CD4-positive, alpha-beta T cell treated with Interleukin-15 for 1 hour (primary cell): ENCODE measurements around the gene LPIN1.
"Not testable (repeated sequence)": the region's sequence is repeated elsewhere in the genome, so short reads cannot be mapped to it uniquely, and the experiment has no call there.

ENCODE experiments used
- DNase-seq: peaks from one replicate; pipeline ENCODE4 v3.0.0-alpha.2; 2020

The LPIN1 gene

DNA sequence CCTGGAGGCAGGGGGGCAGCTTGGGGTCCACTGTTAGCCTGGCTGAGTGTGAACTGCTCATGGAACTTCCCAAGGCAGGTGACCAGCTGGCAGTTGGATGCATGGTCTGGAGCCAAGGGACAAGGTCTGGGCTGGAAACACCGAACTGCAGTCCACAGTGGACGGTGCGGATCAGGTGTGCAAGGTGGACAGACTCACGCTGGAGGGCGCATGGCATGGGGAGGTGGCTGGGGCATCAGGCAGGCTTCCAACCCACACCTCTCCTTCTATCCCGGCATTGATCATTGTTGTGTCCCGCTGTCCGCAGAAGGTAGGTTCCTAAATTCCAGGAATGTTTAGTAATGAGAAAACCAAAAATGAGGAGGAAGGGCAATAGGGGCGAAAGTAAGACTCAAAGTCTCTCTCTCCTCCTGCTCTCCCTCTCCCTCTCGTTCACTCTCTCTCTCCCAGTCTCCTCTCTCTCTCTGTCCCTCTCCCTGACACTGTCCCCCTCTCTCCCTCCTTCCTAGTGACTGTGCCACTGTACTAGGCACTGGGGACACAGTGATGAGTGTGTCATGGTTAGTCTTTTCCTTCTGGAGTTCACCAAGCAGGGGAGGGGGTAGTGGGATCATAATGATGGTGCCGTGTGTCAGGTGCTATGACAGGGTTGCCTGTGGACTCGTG lies 30.3 kb upstream of the LPIN1 start:
- no peak for DNase-seq

DNA sequence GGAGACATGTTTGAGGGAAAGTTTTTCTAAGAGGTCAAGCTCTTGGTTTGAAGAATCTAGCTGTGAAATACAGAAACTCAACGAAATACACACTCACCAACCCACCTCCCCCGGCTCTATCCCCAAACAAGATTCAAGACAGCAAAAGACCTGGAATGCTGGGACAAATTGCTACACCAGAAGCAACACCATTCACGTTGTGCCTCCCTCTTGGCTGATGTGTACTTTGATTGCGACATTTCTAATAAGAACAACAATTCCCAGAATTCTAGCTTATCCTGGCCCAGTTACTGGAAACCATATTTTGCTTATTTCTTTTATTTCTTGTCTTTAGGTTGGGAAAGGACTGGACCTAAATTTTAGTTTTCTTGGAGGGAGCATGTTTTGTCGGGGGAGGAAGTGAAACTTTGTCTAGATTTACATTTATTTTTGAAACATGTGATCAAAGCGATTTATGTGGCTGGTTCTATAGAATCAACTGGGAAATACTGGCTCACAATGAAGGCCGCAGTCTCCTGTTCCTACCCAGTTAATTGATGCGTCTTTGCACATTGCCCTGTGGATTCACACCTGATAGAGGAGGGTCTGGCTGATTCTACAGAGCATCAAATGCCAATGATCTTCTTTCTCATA lies 29.6 kb upstream of the LPIN1 start:
- DNase-seq: no peak

DNA sequence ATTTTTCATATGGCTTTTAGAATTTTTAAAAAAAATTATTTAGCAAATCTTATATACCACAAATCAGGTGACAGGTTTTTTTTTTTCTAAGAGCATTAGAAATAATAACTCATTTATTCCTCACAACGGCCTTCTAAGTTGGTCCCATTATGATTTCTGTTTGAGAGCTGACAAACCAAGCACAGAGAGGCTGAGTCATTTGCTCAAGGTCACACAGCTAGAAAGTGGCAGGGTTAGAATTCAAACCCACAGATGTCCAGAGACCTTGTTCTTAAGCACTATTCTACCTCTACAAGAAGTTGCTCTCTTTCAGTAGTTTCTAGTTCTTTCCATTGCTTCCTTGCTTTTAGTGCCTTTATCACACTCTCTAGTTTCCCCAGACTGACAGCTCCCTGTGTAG lies 28.8 kb upstream of the LPIN1 start:
- no peak for DNase-seq

DNA sequence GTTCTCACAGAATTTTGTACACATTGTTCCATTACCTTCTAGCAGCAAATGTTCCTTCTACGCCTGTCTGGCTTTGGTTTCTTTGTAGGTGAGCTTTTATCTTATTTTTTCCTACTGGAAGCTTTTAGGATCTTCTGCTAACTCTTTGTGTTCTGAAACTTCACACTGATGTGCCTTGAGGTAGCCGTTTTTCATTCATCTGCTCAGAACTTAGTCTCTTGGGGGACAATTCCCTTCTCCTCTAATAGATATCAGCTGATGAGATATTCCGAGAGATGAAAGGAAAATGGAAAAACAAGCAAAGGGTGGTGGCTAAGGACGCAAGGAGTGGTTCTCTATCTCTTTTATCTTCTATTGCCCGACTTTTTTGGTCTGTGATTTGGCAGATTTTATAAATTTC lies 27.8 kb upstream of the LPIN1 start:
- no peak for DNase-seq

DNA sequence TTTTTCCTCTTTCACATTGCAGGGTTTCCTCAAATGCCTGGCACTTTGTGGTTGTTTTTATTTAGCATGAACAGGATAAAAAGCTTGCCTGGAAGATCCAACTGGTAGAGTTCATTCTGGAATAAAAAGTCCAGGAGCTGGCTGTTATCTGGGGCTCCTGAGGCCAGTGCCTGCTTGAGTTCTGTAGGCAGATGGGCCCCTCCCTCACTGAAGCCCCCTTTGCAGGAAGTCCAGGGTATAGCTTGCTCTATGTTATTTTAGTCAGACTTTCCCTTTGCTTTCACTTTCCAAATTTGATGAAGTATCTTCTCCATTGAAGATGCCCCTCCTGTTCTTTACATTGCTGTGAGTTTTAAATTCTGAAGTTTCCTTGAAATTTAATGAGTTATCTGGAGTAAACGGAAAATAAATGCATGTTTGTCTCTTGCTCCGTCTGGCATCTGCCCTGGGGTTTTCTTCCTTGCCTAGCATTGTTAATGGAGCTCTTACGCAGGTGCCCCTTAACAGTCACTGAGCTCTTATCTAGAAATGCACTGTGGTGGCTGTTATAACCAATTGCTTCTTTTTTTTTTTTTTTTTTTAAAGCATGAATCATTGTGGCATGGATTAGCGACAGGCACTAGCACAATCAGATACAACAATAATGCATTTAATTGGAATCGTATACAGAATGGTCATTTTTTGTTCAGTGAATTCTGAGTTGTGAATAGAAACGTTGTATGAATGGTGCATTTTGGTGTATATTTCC lies 27.0 kb upstream of the LPIN1 start:
- no peak for DNase-seq

DNA sequence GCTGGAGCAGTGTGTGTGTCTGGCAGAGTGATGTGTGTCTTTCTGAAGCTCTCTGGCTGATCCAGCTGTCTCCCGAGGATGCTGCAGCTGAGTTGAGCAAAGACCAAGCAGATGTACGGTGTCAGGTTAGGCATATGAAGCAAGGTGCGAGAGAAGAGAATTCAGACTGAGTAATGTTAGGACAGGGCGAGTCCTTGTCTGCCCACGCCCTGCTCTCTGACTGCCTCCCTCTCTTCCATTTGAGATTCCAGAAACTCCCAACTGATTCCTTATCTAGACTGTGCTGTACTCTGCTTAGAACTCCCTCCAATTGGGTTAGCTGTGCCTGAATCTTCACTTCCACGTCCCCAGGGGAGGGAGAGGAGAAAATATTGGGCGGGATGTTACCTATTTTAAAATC lies 25.7 kb upstream of the LPIN1 start:
- no peak for DNase-seq

DNA sequence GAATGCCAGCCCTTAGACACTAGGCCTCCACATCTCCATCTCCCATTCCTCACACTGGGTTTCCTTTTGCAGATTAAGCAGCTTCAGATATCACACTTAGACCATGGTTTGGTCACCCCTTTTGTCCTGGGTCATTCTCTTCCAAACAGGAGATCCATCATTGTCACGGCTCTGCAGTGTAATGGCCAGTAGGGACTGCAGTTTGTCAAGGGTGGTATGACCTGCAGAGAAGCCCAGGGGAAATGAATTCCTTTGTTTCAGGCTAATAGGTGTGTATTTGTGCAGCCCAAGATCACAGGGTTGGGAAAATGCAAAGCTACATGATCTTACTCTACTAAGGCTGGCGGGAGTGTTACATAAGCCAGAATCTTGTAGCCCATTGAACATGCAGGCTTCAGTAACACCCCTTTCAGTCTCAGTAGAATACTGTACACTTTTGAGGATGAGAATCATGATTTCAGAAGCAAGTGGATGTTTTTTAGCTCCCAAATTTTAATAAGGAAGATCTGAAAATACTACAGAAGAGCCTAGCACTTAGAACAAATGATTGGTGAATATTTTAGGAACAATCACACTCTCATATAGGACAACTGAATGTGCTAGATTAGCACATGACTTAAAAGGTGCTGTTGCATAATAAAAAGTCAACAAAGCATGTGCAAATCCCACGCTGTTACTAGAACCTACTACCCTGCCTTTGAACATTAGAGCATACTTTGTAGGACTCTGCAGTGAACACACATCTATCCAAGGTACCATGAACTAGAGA lies 24.0 kb upstream of the LPIN1 start:
- no peak for DNase-seq

DNA sequence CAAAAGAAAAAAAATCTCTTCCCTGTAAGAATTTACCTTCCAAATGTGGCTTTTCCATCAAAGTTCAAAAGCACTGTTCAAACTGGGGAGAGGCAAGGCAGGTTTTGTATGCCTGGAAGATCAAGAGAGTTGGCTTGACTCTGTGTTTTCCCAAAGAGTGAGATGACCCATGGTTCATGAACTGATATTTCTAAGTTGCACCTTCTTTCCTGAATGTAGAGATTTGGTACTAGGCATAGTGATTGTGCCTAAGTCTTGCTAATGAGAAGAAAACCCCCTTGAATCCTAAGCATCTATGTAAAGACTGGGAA lies 23.4 kb upstream of the LPIN1 start:
- DNase-seq: no peak

DNA sequence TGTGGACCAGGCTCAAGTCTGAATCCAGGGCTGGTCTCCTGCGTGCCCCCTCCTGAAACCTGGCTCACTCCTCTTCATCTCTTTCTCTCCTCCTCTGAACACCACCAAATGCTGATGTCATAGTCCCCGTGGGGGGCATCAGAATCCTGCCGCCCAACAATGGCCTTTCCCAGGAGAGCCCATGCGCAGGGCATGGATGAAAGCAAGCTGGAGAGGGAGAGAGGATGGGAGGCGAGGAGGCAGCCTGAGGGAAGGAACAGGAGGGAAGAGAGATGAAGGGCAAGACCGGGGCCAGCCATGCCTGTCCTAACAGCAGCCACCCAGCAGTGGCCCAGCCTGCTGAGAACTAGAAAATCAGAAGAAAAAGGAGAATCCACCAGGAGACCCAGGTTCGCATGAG lies 22.3 kb upstream of the LPIN1 start:
- DNase-seq: no peak

DNA sequence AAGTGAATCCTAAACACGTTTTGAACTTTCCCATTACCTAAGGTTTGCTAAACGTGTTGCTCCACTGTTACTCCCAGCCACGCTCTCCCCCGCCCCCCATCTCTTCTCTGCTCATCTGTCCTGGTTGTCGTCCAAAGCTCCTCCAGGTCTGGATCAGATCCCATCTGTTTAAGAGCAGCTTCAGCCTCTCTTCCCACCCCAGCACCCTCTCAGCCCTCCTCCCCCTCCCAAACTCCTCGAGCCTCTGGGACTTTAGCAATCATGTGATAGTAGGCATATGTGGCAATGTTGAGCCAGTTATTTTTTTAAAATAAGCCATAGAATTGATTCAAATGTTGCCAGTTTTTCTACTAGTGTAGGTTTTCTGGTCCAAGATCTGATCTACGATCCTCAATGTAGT lies 20.0 kb upstream of the LPIN1 start:
- DNase-seq: no peak

DNA sequence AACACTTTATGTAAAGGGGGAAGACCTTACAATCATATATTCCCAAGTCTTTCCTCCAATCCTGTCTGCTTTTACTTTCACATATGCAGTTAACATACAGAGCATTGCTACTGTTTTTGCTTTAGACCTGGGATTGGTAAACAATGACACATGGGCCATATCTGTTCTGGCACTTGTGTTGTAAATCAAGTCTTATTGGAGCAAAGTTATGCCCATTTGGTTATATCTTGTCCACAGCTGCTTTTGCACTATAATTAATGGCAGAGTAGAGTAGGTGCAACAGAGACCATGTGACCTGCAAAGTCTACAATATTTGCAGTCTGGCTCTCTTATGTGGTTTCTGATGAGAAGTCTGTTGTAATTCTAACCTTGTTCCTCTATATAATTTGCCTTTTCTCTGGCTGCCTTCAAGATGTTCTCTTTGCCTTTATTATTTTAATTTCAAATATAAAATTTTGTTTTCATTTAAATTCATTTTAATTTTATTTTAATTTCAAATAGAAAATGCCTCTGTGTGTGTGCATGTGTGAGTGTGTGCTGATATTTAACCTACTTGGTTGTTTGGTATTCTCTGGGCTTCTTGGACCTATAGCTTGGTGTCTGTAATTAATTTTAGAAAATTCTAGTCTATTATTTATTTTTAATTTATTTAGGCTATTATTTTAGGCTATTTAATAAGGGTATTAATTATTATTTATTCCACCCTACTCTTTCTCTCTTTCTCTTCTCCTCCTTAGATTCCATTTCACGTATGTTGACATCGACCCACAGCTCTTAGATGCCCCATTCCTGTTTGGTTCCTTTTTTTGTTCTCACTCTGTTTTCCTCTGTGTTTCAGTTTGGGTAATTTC lies 16.8 kb upstream of the LPIN1 start:
- no peak for DNase-seq

DNA sequence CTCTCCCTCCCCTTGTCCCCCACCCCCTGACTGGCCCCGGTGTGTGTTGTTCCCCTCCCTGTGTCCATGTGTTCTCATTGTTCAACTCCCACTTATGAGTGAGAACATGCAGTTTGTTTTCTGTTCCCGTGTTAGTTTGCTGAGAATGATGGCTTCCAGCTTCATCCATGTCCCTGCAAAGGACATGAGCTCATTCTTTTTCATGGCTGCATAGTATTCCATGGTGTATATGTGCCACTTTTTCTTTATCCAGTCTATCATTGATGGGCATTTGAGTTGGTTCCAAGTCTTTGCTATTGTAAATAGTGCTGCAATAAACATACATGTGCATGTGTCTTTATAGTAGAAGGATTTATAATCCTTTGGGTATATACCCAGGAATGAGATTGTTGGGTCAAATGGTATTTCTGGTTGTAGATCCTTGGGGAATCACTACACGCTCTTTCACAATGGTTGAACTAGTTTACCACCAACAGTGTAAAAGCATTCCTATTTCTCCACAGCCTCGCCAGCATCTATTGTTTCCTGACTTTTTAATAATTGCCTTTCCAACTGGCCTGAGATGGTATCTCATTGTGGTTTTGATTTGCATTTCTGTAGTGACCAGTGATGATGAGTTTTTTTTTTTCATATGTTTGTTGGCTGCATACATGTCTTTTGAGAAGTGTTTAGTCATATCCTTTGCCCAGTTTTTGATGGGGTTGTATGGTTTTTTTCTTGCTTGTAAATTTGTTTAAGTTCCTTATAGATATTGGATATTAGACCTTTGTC lies 15.0 kb upstream of the LPIN1 start:
- DNase-seq: not testable (repeated sequence)

DNA sequence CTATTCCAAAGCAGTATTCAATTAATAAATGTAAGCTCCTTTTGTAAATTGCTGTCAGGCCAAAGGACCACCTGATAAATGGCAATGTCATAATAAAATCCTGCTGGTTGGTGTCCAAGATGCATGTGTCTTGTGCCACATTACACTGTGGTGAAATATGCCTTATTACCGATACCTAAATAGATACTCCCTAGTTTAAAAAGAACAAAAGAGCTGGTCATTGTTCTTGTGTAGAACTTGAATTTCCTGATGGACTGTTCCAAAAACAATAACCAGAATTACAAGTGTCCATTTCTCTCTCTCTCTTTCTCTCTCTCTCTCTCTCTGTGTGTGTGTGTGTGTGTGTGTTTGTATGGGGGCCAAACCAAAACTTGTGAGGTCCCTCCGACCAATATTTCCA lies 13.8 kb upstream of the LPIN1 start:
- no peak for DNase-seq

DNA sequence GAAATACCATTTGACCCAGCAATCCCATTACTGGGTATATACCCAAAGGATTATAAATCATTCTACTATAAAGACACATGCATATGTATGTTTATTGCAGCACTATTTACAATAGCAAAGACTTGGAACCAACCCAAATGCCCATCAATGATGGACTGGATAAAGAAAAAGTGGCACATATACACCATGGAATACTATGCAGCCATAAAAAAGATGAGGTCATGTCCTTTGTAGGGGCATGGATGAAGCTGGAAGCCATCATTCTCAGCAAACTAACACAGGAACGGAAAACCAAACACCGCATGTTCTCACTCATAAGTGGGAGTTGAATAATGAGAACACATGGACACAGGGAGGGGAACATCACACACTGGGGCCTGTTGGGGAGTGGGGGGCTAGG lies 8.6 kb upstream of the LPIN1 start:
- not testable (repeated sequence) for DNase-seq

DNA sequence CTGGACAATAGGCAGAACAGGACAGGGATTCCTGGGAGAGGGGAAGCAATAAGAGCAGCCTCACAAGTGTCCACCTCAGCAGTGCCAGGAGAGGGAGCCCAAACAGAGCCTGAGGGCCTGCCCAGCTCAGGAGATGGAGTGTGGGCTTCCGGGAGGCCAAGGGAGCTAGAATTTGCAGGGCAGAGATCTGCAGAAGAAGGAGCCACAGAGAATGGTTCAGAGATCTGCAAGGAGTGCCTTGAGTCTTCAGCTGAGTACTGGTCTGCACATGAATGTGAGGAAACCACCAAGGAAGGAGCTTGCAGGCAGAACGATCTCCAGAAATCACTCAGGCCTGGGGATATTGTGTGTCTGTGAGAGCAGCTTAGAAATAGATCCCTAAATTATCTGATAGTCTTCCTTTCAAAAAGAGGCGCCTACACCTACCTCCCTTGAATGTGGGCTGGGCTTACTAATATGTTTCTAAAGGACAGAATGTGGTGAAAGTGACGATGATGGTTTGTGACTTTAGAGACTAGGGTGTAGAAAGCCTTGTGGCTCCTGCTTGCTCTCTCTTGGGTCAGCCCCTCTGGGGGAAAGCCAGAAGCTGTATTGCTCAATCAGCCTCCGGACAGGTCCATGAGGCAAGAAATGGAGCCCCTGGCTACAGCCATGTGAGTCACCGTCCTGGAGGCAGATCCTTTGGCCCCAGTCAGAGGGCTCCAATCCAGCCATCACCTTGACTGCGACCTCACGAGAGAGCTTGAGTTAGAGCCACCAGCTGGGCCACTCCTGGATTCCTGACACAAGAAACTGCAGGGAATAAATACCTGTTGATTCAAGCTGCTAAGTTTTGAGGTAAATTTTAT lies 7.6 kb upstream of the LPIN1 start:
- DNase-seq: peak; percentile 44

DNA sequence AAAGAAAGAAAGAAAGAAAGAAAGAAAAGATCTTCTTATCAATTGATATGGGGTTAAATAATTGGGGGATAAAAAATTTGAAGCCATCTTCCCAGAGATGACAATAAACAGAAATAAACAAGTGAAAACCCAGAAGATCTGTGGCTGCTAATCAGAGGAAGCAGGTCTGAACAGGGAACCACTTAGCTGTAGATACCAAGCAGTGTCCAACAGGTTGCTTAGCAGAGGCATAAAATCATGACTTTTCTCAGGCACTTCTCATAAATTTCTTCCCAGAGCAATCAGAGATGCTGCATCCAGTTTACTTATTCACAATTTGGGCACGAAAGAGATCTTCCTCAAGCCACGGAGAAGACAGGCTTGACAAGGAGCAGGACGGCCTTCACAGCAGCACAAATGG lies 5.7 kb upstream of the LPIN1 start:
- DNase-seq: no peak

DNA sequence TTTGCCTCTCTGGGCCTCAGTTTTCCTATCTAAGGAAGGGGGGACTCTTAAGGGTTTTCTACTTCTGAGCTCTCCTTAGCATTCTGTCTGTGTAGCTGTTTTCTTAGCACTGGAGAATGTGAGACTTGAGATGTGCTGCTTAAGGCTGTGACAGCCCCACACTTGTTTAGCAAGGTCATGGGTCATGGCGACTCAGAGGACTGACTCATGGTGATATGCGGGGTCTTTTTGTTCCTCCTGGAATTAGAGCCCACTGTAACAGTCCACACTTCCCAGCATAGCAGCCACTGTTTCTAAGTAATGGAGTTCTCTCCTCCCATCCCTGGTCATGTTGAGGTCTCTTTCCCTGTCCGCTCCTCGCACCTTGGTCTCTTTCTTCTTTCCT lies 4.1 kb upstream of the LPIN1 start:
- no peak for DNase-seq

DNA sequence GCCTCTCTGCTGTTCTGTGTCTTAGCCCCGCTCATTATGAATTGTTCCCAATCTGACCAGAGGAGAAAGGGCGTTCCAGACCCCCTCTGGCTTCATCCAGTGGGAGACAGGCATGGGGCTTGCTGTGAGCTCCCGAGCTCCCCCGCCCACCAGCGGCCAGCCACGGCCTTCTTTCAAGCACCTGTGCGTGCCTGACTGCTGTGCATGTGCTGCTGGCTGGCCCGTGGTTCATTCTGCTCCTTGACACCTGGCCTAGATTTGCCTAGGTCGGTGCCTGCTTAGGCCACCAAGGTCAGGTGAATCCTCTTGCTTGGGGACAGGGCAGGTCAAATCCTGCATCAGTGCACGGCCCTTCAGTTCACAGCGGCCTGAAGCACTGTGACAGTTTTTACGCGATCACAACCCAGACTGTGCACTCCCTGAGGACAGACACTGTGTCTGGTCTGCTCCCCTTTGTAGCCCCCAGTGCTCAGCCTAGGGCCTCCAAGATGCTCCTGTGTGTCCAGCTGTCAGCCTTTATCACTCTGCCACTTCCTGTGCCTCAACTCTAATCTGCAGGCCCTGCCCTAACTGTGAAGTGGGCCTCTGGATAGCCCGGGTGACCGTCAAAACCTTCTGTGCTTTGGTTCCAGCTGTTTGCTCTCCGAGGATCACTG lies 3.6 kb upstream of the LPIN1 start:
- no peak for DNase-seq

DNA sequence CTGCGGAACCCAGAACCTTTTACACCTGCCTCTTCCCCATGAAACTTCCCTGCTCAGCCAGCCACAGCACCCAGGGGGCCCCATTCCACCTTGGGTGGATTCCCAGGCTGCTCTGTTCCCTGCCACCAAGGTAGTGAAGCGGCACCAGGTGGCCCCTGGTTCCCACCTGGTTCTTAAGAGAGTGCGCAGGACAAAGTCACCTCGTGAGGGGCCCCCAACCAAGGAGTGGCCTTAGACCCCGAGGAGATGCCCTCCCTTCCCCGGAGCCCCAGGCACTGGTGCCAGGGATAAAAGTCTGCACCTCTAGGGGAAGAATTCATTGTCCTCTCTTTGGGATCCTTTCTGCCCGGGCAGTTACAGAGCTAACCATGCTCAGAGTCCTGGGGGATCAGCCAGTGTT lies 3.1 kb upstream of the LPIN1 start:
- DNase-seq: no peak

DNA sequence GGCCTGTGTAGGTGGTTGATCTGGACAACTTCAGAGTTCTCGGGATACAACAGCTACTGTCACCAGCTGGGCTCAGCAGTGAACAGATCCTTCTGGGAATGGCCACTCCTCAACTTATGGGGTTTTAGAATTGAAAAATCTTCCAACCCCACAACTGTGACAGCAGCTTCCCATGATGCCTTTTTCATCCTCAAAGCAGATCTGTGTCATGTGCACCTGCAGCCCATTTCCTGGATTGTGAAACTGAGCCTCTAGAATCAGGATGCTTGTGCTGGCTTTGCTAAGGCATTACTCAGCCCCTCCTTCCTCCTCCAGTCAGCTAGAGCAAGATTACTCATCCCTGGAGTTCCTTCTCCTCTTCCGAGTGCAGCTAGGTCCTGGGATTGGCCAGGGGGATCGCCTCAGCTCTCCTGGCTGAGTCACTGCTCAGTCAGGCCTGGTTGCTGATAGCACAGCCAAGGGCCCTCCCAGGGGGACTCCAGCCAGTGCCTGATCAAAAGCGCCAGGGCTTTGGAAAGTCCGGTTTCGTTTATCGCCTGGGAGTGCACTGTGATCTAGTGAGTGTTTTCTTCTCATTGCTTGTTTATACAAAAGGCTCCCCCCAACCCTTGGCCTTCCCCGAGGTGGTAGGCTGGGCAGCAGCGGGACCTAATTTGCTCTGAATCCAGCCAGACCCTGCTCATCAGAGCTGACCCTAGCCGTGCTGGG lies 2.4 kb upstream of the LPIN1 start:
- peak; percentile 87 for DNase-seq
